K562 (cell line): ENCODE measurements around the gene CYSRT1. TPM values are rescaled to one million over a fixed set of nuclear protein-coding genes. Genes with fewer than 3 reads are reported as not detected.

ENCODE experiments used
- ARID1B ChIP-seq: fragments of 450-650 bp; IDR thresholded peaks from 2 replicates; pipeline ENCODE4 v1.6.1; 2016; ENCODE audit warnings: antibody characterized with exemption, mild to moderate bottlenecking, inconsistent platforms
- HMGN3 ChIP-seq: IDR thresholded peaks from 2 replicates; pipeline ENCODE4 v1.6.1; 2011; ENCODE audit warnings: borderline replicate concordance, low read depth, mild to moderate bottlenecking, mixed read lengths, low read length; ENCODE audit not compliant: insufficient read length; ENCODE audit errors: extremely low read depth
- SMAD1 ChIP-seq: fragments of 150-350 bp; IDR thresholded peaks from 2 replicates; pipeline ENCODE4 v1.6.1; 2014; ENCODE audit warnings: low read length, low read depth; ENCODE audit not compliant: partially characterized antibody
- SMAD3 ChIP-seq: fragments of 450-650 bp; formaldehyde crosslinking; conservative IDR thresholded peaks from 2 replicates; pipeline ENCODE4 v1.4.0; 2020; ENCODE audit warnings: mild to moderate bottlenecking
- SRSF7 ChIP-seq: fragments of 200-400 bp; formaldehyde crosslinking; optimal IDR thresholded peaks from 2 replicates; pipeline ENCODE3; 2017; ENCODE audit warnings: mild to moderate bottlenecking, low read depth, low read length
- TAF1 ChIP-seq: IDR thresholded peaks from 2 replicates; pipeline ENCODE4 v1.6.1; 2011; ENCODE audit warnings: mild to moderate bottlenecking, low read length, moderate library complexity; ENCODE audit not compliant: insufficient read depth, control insufficient read depth, severe bottlenecking; ENCODE audit errors: extremely low read depth
- TRIM28 ChIP-seq: fragments of 450-650 bp; IDR thresholded peaks from 2 replicates; pipeline ENCODE4 v1.6.1; 2017
- ZKSCAN1 ChIP-seq: fragments of 150-350 bp; IDR thresholded peaks from 2 replicates; pipeline ENCODE4 v1.6.1; 2016; ENCODE audit warnings: low read depth, low read length
- ZMIZ1 ChIP-seq, 2 experiments: fragments of 150-350 bp in 1 of 2; IDR thresholded peaks; 2 replicates each; pipeline ENCODE4 v1.6.1; 2012 to 2016; ENCODE audit warnings: low read depth in 2 of 2, low read length in 2 of 2, mild to moderate bottlenecking in 1 of 2, moderate library complexity in 1 of 2
- ZNF395 ChIP-seq: fragments of 200-800 bp; sonication (Bioruptor generic); IDR thresholded peaks from 2 replicates; pipeline ENCODE4 v1.6.1; 2017; ENCODE audit warnings: missing genetic modification characterization, missing compliant biosample characterization
- polyA plus RNA-seq, 8 experiments: library from polyadenylated mRNA; depleted of rRNA in 4 of 8; stranded (reverse) in 5 of 8; unstranded in 3 of 8; fragments of >200 nt; fragmentation: Nextera tagmentation in 2 of 8; fragmentation: Illumina TruSeq in 1 of 8; extraction: Ambion mirVana in 2 of 8; extraction: Trizol in 1 of 8; gene quantifications; 2 replicates each; pipeline versions ENCODE4 v1.2.1 to v1.2.3, GENCODE V29; 2011 to 2014; ENCODE audit warnings: inconsistent platforms in 1 of 8, missing spikeins in 1 of 8
- total RNA-seq, 7 experiments: library from RNA; depleted of rRNA in 6 of 7; stranded (reverse); fragments of >200 nt in 6 of 7; fragmentation: Illumina TruSeq in 2 of 7; extraction: Trizol in 2 of 7; gene quantifications; 2 replicates each; pipeline versions ENCODE4 v1.2.1 to v1.2.3, GENCODE V29; 2011 to 2021; ENCODE audit warnings: low replicate concordance in 1 of 7
- TF ChIP-seq, protein P1 (sequence below): sonication (generic); formaldehyde crosslinking; IDR thresholded peaks from 2 replicates; pipeline ENCODE4 v1.8.0; 2023; ENCODE audit warnings: mild to moderate bottlenecking, missing genetic modification reagents
- TF ChIP-seq, protein P2 (sequence below): fragments of 250-450 bp; sonication (Bioruptor Pico); IDR thresholded peaks from 2 replicates; pipeline ENCODE4 v1.4.0; 2020; ENCODE audit warnings: borderline replicate concordance
- TF ChIP-seq, protein P3 (sequence below): fragments of 450-650 bp; IDR thresholded peaks from 2 replicates; pipeline ENCODE4 v1.6.1; 2016; ENCODE audit warnings: antibody characterized with exemption

Gene CYSRT1
- total and polyA plus RNA-seq, 9 of the 15 experiments (the other 6 are each of a cell fraction or from before 2014, with no cell fraction given): 0.04 to 1.4 (median 0.42) TPM; not detected in 3

GRCh38 chr9:137217276-137218211, 7.4 kb upstream of the CYSRT1 start (continued):
- TF ChIP-seq HMGN3 (peak; percentile 52), TAF1 (peak; percentile 28), ZMIZ1 (IDR thresholded peaks at IDR 0.05; ENCODE audit: low read depth in 2 of 2, low read length in 2 of 2) (0 out of 4 replicates have a peak, but pooled peaks of 1 of the 2 experiments have one; percentile 9), TRIM28 (0 out of 2 replicates have a peak, but pooled peaks have one; percentile 16), SRSF7 (no peak), SMAD1 (no peak), ARID1B (no peak), ZNF395 (CRISPR knock-in tag) (no peak), SMAD3 (CRISPR knock-in tag) (no peak), ZKSCAN1 (0 out of 2 replicates have a peak, but pooled peaks have one; percentile 47)
- TF ChIP-seq, protein P1, sequence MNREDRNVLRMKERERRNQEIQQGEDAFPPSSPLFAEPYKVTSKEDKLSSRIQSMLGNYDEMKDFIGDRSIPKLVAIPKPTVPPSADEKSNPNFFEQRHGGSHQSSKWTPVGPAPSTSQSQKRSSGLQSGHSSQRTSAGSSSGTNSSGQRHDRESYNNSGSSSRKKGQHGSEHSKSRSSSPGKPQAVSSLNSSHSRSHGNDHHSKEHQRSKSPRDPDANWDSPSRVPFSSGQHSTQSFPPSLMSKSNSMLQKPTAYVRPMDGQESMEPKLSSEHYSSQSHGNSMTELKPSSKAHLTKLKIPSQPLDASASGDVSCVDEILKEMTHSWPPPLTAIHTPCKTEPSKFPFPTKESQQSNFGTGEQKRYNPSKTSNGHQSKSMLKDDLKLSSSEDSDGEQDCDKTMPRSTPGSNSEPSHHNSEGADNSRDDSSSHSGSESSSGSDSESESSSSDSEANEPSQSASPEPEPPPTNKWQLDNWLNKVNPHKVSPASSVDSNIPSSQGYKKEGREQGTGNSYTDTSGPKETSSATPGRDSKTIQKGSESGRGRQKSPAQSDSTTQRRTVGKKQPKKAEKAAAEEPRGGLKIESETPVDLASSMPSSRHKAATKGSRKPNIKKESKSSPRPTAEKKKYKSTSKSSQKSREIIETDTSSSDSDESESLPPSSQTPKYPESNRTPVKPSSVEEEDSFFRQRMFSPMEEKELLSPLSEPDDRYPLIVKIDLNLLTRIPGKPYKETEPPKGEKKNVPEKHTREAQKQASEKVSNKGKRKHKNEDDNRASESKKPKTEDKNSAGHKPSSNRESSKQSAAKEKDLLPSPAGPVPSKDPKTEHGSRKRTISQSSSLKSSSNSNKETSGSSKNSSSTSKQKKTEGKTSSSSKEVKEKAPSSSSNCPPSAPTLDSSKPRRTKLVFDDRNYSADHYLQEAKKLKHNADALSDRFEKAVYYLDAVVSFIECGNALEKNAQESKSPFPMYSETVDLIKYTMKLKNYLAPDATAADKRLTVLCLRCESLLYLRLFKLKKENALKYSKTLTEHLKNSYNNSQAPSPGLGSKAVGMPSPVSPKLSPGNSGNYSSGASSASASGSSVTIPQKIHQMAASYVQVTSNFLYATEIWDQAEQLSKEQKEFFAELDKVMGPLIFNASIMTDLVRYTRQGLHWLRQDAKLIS (CRISPR knock-in tag): no peak
- TF ChIP-seq, protein P2, sequence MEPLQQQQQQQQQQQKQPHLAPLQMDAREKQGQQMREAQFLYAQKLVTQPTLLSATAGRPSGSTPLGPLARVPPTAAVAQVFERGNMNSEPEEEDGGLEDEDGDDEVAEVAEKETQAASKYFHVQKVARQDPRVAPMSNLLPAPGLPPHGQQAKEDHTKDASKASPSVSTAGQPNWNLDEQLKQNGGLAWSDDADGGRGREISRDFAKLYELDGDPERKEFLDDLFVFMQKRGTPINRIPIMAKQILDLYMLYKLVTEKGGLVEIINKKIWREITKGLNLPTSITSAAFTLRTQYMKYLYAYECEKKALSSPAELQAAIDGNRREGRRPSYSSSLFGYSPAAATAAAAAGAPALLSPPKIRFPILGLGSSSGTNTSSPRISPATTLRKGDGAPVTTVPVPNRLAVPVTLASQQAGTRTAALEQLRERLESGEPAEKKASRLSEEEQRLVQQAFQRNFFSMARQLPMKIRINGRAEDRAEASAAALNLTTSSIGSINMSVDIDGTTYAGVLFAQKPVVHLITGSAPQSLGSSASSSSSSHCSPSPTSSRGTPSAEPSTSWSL (CRISPR knock-in tag): no peak
- TF ChIP-seq, protein P3, sequence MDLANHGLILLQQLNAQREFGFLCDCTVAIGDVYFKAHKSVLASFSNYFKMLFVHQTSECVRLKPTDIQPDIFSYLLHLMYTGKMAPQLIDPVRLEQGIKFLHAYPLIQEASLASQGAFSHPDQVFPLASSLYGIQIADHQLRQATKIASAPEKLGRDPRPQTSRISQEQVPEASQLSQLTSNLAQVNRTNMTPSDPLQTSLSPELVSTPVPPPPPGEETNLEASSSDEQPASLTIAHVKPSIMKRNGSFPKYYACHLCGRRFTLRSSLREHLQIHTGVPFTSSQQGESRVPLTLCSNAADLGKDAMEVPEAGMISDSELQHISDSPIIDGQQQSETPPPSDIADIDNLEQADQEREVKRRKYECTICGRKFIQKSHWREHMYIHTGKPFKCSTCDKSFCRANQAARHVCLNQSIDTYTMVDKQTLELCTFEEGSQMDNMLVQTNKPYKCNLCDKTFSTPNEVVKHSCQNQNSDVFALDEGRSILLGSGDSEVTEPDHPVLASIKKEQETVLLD: no peak; the same call in 1 of the 2 replicates
